T-helper 22 cell (primary cell): Measurements from ENCODE around the gene HDAC8.
"Not testable (repeated sequence)": the region's sequence is repeated elsewhere in the genome, so short reads cannot be mapped to it uniquely, and the experiment has no call there.

ENCODE experiments used
- DNase-seq: peaks from one replicate; pipeline ENCODE4 v3.0.0-alpha.2; 2020; ENCODE audit warnings: low read depth

Gene HDAC8

GRCh38 chrX:72532366-72532765 lies 40.3 kb downstream of the HDAC8 start:
- no peak for DNase-seq

- no peak for DNase-seq
Observed at GRCh38 chrX:72526534-72527508, 45.8 kb downstream of the HDAC8 start.

GRCh38 chrX:72498782-72499181 lies 73.9 kb downstream of the HDAC8 start:
- no peak for DNase-seq

- DNase-seq: no peak
Observed at GRCh38 chrX:72495046-72495445, 77.6 kb downstream of the HDAC8 start.

- no peak for DNase-seq
Observed at GRCh38 chrX:72492499-72492898, 80.1 kb downstream of the HDAC8 start.

- not testable (repeated sequence) for DNase-seq
Observed at GRCh38 chrX:72490221-72490620, 82.4 kb downstream of the HDAC8 start.

GRCh38 chrX:72487661-72488060 lies 85.0 kb downstream of the HDAC8 start:
- no peak for DNase-seq

GRCh38 chrX:72479324-72480274 lies 93.0 kb downstream of the HDAC8 start:
- no peak for DNase-seq

GRCh38 chrX:72478853-72479252 lies 93.8 kb downstream of the HDAC8 start:
- no peak for DNase-seq

- DNase-seq: no peak
Observed at GRCh38 chrX:72478351-72478750, 94.3 kb downstream of the HDAC8 start.

GRCh38 chrX:72477781-72478181 lies 94.9 kb downstream of the HDAC8 start:
- DNase-seq: no peak

GRCh38 chrX:72477376-72477775 lies 95.3 kb downstream of the HDAC8 start:
- no peak for DNase-seq

GRCh38 chrX:72475952-72476668 lies 96.5 kb downstream of the HDAC8 start:
- no peak for DNase-seq

GRCh38 chrX:72475338-72475737 lies 97.3 kb downstream of the HDAC8 start:
- DNase-seq: no peak

GRCh38 chrX:72470532-72471223 lies 102.0 kb downstream of the HDAC8 start:
- DNase-seq: no peak

- no peak for DNase-seq
Observed at GRCh38 chrX:72470117-72470516, 102.5 kb downstream of the HDAC8 start.

- no peak for DNase-seq
Observed at GRCh38 chrX:72468607-72469006, 104.0 kb downstream of the HDAC8 start.

GRCh38 chrX:72467135-72467534 lies 105.5 kb downstream of the HDAC8 start:
- no peak for DNase-seq

GRCh38 chrX:72466493-72466892 lies 106.2 kb downstream of the HDAC8 start:
- DNase-seq: no peak

- DNase-seq: no peak
Observed at GRCh38 chrX:72465889-72466288, 106.8 kb downstream of the HDAC8 start.

GRCh38 chrX:72461766-72462165 lies 110.9 kb downstream of the HDAC8 start:
- no peak for DNase-seq
